HG03460 (cell line): ENCODE results near the gene BTNL8.

ENCODE experiments used
- ATAC-seq: cut with Tn5 transposase; IDR thresholded peaks from one replicate; pipeline ENCODE4 v1.9.1; 2021; ENCODE audit not compliant: unreplicated experiment

Gene BTNL8

DNA sequence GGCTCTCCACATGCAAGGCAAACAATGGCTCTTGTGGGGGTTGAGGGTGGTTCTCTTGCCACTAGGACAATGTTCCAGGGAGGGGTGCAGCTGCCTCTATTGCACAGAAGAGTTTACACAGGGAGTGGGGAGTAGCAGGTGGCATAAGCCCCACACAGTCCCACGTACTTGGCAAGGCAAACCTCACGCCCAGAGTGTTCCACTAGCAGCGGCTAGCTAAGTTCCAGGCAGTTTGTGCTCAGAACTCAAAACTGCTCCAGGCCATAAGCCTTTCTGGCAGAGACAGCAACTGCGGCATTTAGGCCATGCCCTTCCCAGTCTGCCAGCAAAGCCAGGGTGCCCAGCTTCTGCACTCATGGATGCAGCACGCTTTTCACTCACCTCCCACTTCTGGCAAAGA lies 60.7 kb downstream of the BTNL8 start:
- ATAC-seq: no peak

GRCh38 chr5:180960209-180960608 lies 61.2 kb downstream of the BTNL8 start:
- no peak for ATAC-seq

DNA sequence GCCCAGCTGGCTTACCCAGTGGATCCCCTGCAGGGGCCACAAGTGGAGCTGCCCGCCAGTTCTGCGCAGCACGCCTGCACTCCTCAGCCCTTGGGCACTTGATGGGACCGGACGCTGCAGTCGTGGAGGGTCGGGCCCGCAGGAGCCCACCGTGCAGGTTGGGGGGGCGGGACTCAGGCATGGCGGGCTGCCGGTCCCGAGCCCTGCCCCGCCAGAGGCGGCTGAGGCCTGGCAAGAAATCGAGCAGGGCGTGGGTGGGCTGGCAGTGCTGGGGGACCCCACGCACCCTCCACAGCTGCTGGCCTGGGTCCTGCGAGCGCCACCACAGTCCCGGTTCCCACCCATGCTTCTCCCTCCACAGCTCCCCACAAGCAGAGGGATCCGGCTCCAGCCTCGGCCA lies 70.4 kb downstream of the BTNL8 start:
- ATAC-seq: no peak

- ATAC-seq: no peak
Measured at GRCh38 chr5:180970336-180970735, 71.4 kb downstream of the BTNL8 start.

DNA sequence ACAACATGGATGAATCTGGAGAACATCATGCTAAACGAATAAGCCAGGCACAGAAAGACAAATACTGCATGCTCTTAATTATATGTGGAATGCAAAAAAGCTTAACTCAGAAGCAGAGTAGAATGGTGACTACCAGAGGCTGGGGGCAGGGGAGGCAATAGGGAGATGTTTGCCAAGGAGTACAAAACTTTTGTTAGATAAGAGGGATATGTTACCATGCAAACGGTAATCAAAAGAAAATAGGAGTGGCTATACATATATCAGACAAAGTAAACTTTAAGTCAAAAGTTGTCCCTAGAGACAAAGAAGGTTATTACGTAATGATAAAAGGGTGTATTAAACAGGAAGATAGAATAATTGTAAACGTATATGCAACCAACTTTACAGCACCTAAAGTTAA lies 71.9 kb downstream of the BTNL8 start:
- ATAC-seq: no peak

DNA sequence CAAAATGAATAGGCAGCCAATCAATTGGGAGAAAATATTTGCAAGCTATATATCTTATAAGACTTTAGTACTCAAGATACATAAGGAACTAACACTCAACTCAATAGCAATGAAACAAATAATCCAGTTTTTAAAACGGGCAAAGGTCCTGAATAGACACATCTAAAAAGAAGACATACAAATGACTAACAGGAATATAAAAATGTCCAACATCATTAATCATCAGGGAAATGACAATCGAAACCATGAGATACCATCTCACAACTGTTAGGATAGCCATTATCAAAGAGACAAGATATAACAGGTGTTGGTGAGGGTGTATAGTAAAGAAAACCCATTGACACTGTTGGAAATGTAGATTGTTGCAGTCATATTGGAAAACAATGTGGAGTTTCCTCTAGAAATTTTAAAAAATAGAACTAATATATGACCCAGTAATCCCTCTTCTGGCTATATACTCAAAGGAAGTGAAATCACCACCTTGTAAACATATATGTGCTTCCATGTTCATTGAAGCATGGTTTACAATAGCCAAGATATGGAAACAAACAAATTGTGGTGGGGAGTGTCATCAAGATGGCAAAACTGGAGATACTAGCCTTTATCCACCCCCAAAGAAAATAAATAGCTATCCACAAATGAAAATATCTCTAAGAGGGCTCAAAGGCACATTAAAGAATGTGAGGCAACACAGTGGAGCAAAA lies 75.8 kb downstream of the BTNL8 start:
- ATAC-seq: peak; percentile 8

DNA sequence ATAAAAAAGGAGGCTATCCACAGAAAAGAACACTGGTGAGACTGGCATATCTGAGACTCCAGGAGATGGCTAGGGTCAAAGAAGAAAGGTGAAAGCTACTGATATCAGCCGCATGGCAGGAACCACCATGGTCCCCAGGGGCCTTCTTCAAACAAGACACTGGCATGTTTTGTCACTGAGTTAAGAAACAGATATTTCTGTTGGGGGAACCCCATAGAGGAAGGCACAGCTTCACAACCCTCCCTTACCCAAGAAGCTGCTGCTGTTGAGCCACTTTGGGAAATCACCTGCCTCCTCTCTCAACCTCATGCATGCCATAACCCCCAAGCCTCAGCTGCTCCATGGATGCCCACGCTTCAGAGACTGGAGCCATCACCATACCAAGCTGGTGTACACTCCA lies 76.4 kb downstream of the BTNL8 start:
- ATAC-seq: peak; percentile 93

- ATAC-seq: no peak
Measured at GRCh38 chr5:180976518-180976917, 77.6 kb downstream of the BTNL8 start.

- no peak for ATAC-seq
Measured at GRCh38 chr5:180977852-180978251, 78.9 kb downstream of the BTNL8 start.

- no peak for ATAC-seq
Measured at GRCh38 chr5:180982008-180982741, 83.2 kb downstream of the BTNL8 start.

- ATAC-seq: no peak
Measured at GRCh38 chr5:180988016-180988415, 89.1 kb downstream of the BTNL8 start.

DNA sequence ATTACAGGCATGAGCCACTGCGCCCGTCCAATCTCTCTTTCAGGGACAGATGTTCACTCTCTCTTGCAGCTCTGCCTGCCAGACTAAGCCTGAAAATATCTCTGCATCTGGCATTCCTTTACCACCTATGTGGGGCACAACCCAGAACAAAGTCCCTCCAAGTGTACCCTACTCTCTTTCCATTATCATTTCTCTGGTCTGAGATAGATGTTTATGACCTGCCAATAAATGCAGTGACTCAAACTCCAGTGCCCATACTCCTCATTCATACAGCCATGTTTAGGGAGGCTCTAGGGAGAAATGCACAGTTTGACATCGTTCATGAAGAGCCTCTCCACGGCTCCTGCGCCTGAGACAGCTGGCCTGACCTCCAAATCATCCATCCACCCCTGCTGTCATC lies 89.6 kb downstream of the BTNL8 start, which contains the start of gene BTNL3:
Gene BTNL3, plus strand, starts transcription at position 255 of the 400 bp plus-strand sequence. CDS start 183 bp downstream, outside the sequence.
- no peak for ATAC-seq

GRCh38 chr5:180990086-180990881 lies 91.3 kb downstream of the BTNL8 start:
- ATAC-seq: no peak

- no peak for ATAC-seq
Measured at GRCh38 chr5:180990882-180991242, 91.9 kb downstream of the BTNL8 start.
